Left lung (tissue), 10 donors: ENCODE measurements around the gene PCLO. TPM values are rescaled to one million over a fixed set of nuclear protein-coding genes. Genes with fewer than 3 reads are reported as not detected.

ENCODE experiments used
- ATAC-seq: fragments of 200-7000 bp; cut with Tn5 transposase; one replicate; pipeline ENCODE4 v1.9.1; 2020; ENCODE audit warnings: moderate library complexity
- DNase-seq, 4 donors: peaks; one replicate each; pipeline ENCODE4 v3.0.0-alpha.2; 2013 to 2020
- H3K27ac ChIP-seq, 2 donors: fragments of 200-600 bp; sonication (generic) in 1 of 2; one replicate each; pipeline versions ENCODE4 v1.5.0 to v1.8.0; 2020 to 2021
- H3K27me3 ChIP-seq, 2 donors: fragments of 200-600 bp; sonication (generic) in 1 of 2; one replicate each; pipeline versions ENCODE4 v1.5.0 to v1.8.0; 2020 to 2021
- H3K36me3 ChIP-seq, 2 donors: fragments of 200-600 bp; sonication (generic) in 1 of 2; one replicate each; pipeline versions ENCODE4 v1.5.0 to v1.8.0; 2020 to 2021
- H3K4me1 ChIP-seq, 2 donors: fragments of 200-600 bp; one replicate each; pipeline ENCODE4 v1.8.0; 2021
- H3K4me3 ChIP-seq, 2 donors: fragments of 200-600 bp; sonication (generic) in 1 of 2; one replicate each; pipeline versions ENCODE4 v1.5.0 to v1.8.0; 2020 to 2021; ENCODE audit warnings: mild to moderate bottlenecking in 1 of 2
- H3K9me3 ChIP-seq, 2 donors: fragments of 200-600 bp; sonication (generic) in 1 of 2; one replicate each; pipeline versions ENCODE4 v1.5.0 to v1.8.0; 2020 to 2021
- intact Hi-C, 2 donors: fragments of 100-400 bp; cut with DNase I; formaldehyde crosslinking; loops; one replicate each; pipeline versions ENCODE4 v1.11.2 to v1.14.2; 2022
- polyA plus RNA-seq, 6 donors: library from polyadenylated mRNA; unstranded; fragments of 120-200 nt; gene quantifications; one replicate each; pipeline ENCODE4 v1.2.1, GENCODE V29; 2013; ENCODE audit not compliant: insufficient read length in 6 of 6
- total RNA-seq, 2 donors: library from RNA; stranded (reverse); fragmentation: NEBNext Ultra II Directional; extraction: Animal tissue kit (Norgen Biotek cat#: 25700); gene quantifications; one replicate each; pipeline ENCODE4 v1.2.1, GENCODE V29; 2021
- TF ChIP-seq, protein P1 (sequence below), 2 donors: fragments of 200-600 bp; sonication (generic) in 1 of 2; IDR thresholded peaks; one replicate each; pipeline versions ENCODE4 v1.5.0 to v1.8.0; 2021; ENCODE audit warnings: antibody characterized with exemption in 2 of 2
- donor health status: DM: no; HTN: yes; CAD: no.
- donor health status: DM: no; HTN: no; CAD: no.

The PCLO gene
- total and polyA plus RNA-seq, 8 donors, result 5.3 to 7.7 (median 5.9) TPM

DNA sequence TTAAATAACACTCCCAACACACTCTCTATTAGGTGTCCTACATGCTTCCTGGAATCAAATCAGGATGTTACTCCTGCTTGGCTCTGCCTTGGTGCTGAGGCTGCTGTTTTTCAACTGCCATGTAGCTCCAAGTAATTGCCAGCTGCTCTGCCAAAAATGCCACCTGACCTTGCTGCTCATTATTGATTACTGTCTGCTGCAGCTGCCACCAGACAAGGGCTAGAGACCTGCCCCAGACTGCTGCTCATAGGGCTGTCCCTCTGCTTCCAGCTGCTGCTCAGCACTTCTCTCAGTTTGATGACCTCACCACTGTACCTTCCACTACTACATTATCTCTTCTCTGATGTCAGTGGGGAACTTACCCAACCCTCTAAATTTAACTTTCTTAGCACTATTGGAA lies 102.5 kb downstream of the PCLO start:
- DNase-seq (no peak), ATAC-seq (no peak)
- Histone ChIP-seq H3K36me3 (no peaks in the 10 kb centered on the region), H3K4me1 (no peaks in the 10 kb centered on the region), H3K9me3 (no peaks in the 10 kb centered on the region), H3K27ac (no peak overlapping the region), H3K4me3 (no peak overlapping the region), H3K27me3 (no peaks in the 10 kb centered on the region)
- TF ChIP-seq, protein P1, sequence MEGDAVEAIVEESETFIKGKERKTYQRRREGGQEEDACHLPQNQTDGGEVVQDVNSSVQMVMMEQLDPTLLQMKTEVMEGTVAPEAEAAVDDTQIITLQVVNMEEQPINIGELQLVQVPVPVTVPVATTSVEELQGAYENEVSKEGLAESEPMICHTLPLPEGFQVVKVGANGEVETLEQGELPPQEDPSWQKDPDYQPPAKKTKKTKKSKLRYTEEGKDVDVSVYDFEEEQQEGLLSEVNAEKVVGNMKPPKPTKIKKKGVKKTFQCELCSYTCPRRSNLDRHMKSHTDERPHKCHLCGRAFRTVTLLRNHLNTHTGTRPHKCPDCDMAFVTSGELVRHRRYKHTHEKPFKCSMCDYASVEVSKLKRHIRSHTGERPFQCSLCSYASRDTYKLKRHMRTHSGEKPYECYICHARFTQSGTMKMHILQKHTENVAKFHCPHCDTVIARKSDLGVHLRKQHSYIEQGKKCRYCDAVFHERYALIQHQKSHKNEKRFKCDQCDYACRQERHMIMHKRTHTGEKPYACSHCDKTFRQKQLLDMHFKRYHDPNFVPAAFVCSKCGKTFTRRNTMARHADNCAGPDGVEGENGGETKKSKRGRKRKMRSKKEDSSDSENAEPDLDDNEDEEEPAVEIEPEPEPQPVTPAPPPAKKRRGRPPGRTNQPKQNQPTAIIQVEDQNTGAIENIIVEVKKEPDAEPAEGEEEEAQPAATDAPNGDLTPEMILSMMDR (IDR thresholded peaks at IDR 0.05), result no peak
- intact Hi-C loops, result no loop called here

DNA sequence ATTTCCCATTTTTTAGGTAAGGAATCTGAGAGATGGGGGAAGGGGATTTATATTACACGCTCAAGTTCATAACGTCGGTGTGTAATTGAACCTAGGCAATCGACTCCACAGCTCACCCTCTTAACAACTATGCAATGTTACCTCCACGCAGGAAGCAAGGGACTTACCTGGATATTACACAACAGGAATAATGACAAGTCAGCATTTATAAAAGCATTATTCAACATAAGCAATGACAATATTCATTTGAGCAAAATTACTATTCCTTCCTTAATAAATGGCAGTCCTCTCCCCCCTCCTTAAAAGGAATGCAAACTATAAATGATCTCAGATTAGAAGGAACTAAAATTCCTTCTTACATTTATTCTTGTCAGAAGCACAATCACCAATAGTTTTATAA lies 104.0 kb downstream of the PCLO start:
- TF ChIP-seq, protein P1 (IDR thresholded peaks at IDR 0.05), result no peak
- DNase-seq (no peak), ATAC-seq (no peak)
- no peak overlapping the region for H3K27ac ChIP-seq
- no peak overlapping the region for H3K4me3 ChIP-seq
- H3K9me3 ChIP-seq, result no peaks in the 10 kb centered on the region
- H3K27me3 ChIP-seq, result no peaks in the 10 kb centered on the region
- no peaks in the 10 kb centered on the region for H3K36me3 ChIP-seq
- intact Hi-C loops, result no loop called here
- H3K4me1 ChIP-seq, result no peaks in the 10 kb centered on the region

DNA sequence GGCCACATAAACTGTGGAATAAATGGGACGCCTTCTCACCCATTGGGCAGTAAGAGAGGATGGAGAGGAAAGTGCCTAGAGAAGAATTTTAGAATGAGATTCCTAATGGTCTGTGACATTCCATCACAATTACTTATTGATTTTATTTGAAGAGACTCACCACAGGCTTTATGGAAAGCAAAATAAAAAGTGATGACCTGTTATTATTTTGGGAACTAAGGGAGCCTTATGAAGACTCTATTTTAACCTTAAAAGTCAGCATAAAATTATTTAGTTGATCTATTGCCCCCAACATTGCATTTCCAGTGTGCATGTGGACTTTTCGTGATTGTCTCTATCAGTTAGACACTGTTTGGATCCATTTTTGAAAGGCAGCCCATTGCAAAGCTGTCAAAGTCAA lies 107.5 kb downstream of the PCLO start:
- no peak overlapping the region for H3K4me3 ChIP-seq
- H3K36me3 ChIP-seq, result no peaks in the 10 kb centered on the region
- H3K27me3 ChIP-seq, result no peaks in the 10 kb centered on the region
- no peaks in the 10 kb centered on the region for H3K4me1 ChIP-seq
- intact Hi-C loops, result no loop called here
- H3K27ac ChIP-seq, result no peak overlapping the region
- TF ChIP-seq, protein P1 (IDR thresholded peaks at IDR 0.05), result no peak
- H3K9me3 ChIP-seq, result no peaks in the 10 kb centered on the region
- DNase-seq (no peak), ATAC-seq (no peak)

DNA sequence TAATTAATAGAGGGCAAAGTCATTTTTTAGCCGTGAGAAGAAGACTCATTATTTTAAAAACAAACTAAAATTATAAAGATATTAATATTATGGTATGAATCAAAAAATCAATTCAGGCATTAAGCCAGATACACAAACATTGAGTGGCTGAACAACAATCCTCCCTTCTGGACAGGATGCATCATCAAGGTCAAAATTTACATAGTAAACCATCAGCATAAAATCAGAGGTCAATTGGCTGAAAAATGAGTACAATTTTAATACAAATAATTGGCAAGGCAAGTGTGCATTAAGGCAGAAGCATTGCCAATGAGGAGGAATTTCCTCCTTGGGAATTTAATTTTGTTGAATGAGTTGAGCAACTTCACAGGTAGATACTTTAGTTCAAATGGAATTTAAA lies 108.2 kb downstream of the PCLO start:
- TF ChIP-seq, protein P1 (IDR thresholded peaks at IDR 0.05), result no peak
- intact Hi-C loops, result no loop called here
- H3K4me3 ChIP-seq, result no peak overlapping the region
- H3K27me3 ChIP-seq, result no peaks in the 10 kb centered on the region
- no peak for DNase-seq
- H3K4me1 ChIP-seq, result no peaks in the 10 kb centered on the region
- H3K27ac ChIP-seq, result no peak overlapping the region
- ATAC-seq, result no peak
- no peaks in the 10 kb centered on the region for H3K9me3 ChIP-seq
- H3K36me3 ChIP-seq, result no peaks in the 10 kb centered on the region

DNA sequence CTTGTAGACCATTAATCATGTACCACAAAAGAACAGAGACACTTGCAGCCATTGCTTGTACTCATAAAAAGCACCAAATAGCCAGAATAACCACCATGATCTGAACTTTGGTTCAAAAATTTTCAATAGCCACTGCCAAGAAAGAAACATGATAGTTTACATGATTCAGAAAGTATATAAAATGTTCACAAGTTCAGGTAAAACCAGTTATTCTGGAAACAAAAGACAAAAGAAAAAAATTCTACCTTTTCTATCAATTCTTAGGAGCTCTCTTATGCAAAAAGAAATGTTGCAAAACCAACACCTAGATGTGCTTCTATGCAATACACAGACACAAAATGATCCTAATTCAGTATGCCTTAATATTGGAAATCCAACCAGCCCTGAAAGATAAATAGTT lies 108.7 kb downstream of the PCLO start:
- ATAC-seq, result no peak
- Histone ChIP-seq H3K4me1 (no peaks in the 10 kb centered on the region), H3K27me3 (no peaks in the 10 kb centered on the region), H3K9me3 (no peaks in the 10 kb centered on the region), H3K27ac (no peak overlapping the region), H3K4me3 (no peak overlapping the region), H3K36me3 (no peaks in the 10 kb centered on the region)
- no peak for DNase-seq
- intact Hi-C loops, result no loop called here
- TF ChIP-seq, protein P1 (IDR thresholded peaks at IDR 0.05), result no peak
